Large intestine (tissue), 12 donors: Measurements from ENCODE around the gene CALCB. TPM values are rescaled to one million over a fixed set of nuclear protein-coding genes. Genes with fewer than 3 reads are reported as not detected.
A peak's percentile ranks its signal among the peaks of the same experiment; 100 is the strongest.
"Not testable (repeated sequence)": the region's sequence is repeated elsewhere in the genome, so short reads cannot be mapped to it uniquely, and the experiment has no call there.

Experiments used
- DNase-seq, 2 donors: peaks; one replicate each; pipeline versions ENCODE4 v3.0.0 to v3.0.0-alpha.2; 2013
- H3K27ac ChIP-seq: one replicate; pipeline ENCODE4 v1.5.1; 2013; ENCODE audit warnings: low read length
- H3K27me3 ChIP-seq: 2 replicates; pipeline ENCODE4 v1.6.1; 2013; ENCODE audit warnings: low read length; ENCODE audit not compliant: control insufficient read depth, insufficient read depth
- H3K36me3 ChIP-seq: 2 replicates; pipeline ENCODE4 v1.6.1; 2013; ENCODE audit warnings: low read length; ENCODE audit not compliant: control insufficient read depth, insufficient read depth
- H3K4me1 ChIP-seq: one replicate; pipeline ENCODE4 v1.6.1; 2013; ENCODE audit warnings: low read length; ENCODE audit not compliant: control insufficient read depth, insufficient read depth
- H3K4me3 ChIP-seq: one replicate; pipeline ENCODE4 v1.5.1; 2013; ENCODE audit warnings: low read length
- H3K9me3 ChIP-seq: one replicate; pipeline ENCODE4 v1.6.1; 2013; ENCODE audit warnings: mild to moderate bottlenecking, low read depth, low read length, moderate library complexity; ENCODE audit not compliant: control insufficient read depth
- WGBS: methylation state at CpG from one replicate; pipeline ENCODE4 v1.1.5; 2013; ENCODE audit warnings: low lambda C conversion rate; ENCODE audit not compliant: insufficient coverage; 5-methylcytosine and 5-hydroxymethylcytosine counted together
- long read RNA-seq, 11 donors: transcript quantifications; one replicate each; lab custom pipeline, GENCODE V29; 2026
- polyA plus RNA-seq: library from polyadenylated mRNA; unstranded; fragments of 120-200 nt; gene quantifications from one replicate; pipeline ENCODE4 v1.2.1, GENCODE V29; 2013

The CALCB gene, protein sequence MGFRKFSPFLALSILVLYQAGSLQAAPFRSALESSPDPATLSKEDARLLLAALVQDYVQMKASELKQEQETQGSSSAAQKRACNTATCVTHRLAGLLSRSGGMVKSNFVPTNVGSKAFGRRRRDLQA
- polyA plus RNA-seq, result 4.3 TPM
- long read RNA-seq, donor 1, partial matches to known transcripts, result 0 of 2 reads
- long read RNA-seq, donor 1, other reads (novel, unspliced or antisense), result 0 of 2 reads
- long read RNA-seq, donor 2, result 0 reads
- long read RNA-seq, donor 3, result 0 reads
- long read RNA-seq, donor 4, result 0 reads
- long read RNA-seq, donor 5, partial matches to known transcripts, result 0 of 2 reads
- long read RNA-seq, donor 5, other reads (novel, unspliced or antisense), result 0 of 2 reads
- long read RNA-seq, donor 6, result 0 reads
- long read RNA-seq, donor 7, partial matches to known transcripts, result 0 of 1 reads
- long read RNA-seq, donor 7, other reads (novel, unspliced or antisense), result 0 of 1 reads
- long read RNA-seq, donor 8, partial matches to known transcripts, result 0 of 3 reads
- long read RNA-seq, donor 8, other reads (novel, unspliced or antisense), result 0 of 3 reads
- long read RNA-seq, donor 9, partial matches to known transcripts, result 0 of 3 reads
- long read RNA-seq, donor 9, other reads (novel, unspliced or antisense), result 0 of 3 reads
- long read RNA-seq, donor 10, partial matches to known transcripts, result 0 of 3 reads
- long read RNA-seq, donor 10, other reads (novel, unspliced or antisense), result 0 of 3 reads
- long read RNA-seq, donor 11, partial matches to known transcripts, result 0 of 3 reads
- long read RNA-seq, donor 11, other reads (novel, unspliced or antisense), result 0 of 3 reads

DNA sequence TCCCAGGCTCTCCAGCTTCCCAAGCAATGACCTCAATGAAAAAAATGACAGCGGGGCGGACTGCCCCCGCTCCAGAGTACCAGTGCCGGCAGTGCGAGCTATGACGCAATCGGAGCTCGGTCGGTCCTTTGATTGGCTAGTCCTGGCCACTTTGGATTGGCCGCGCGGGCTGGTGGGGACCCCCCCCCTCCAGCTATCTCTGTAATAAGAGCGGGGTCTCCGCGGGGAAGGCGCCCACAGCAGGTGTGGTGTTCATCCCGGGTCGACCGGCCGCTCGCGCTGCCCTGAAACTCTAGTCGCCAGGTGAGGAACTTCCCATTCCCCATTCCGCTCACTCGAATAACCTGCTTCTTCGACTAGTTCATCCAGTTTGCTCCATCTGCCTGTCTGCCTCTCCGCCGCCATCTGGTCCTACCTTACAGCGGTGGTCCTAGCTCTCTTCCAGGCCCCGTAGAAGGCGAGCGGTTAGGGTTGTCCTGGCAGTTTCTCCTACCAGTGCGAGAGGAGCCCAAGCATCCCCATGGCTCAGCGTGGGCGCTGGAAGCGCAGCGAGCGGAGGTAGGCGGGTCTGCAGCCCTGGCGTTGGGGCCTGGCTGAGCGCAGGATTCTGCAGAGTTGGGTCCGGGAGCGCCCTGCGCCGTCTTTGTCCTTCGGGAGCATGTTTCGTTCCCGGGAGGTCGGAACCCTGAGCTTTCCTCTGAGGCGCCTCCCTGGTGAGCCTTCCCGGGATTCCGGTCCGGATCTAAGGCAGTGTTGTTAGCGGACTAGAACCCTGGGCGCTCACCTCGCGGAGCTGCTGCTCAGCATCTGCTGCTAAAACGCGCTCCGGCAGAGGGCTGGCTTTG, at the start of gene CALCB:
Gene CALCB (plus strand): TSS at position 233 of the 845 bp plus-strand sequence. CDS start 1,126 bp downstream, outside the sequence.
- Histone ChIP-seq H3K36me3 (no peaks in the 10 kb centered on the region), H3K9me3 (peaks cover 9% of the 10 kb centered on the region), H3K4me3 (peak within 1 kb of the TSS; percentile 16), H3K27ac (no peak within 1 kb of the TSS), H3K4me1 (peaks cover 19% of the 10 kb centered on the region), H3K27me3 (peaks cover 55% of the 10 kb centered on the region)
- 16% methylated on average over 4 of the region's 60 CpGs for WGBS
- peak in 1 of 2 donors; percentile 20 for DNase-seq

DNA sequence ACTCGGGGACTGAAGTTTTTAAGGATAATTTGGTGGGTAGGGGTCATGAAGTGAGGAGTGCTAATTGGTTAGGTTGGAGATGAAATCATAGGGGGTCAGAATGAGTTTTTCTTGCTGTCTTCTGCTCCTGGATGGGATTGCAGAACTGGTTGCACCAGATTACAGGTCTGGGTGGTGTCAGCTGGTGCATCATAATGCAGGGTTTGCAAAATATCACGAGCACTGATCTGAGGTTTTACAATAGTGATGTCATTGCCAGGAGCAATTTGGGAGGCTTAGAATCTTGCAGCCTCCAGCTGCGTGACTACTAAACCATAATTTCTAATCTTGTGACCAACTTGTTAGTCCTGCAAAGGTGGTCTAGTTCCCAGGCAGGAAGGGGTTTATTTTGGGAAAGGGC, 46.4 kb upstream of the CALCB start:
- DNase-seq, result no peak
- Histone ChIP-seq H3K27ac (no peak overlapping the region), H3K4me1 (no peaks in the 10 kb centered on the region), H3K27me3 (peaks cover 4% of the 10 kb centered on the region), H3K4me3 (no peak overlapping the region), H3K36me3 (no peaks in the 10 kb centered on the region), H3K9me3 (no peaks in the 10 kb centered on the region)
- WGBS, result no CpG with 5 or more reads among the region's 3 CpGs

DNA sequence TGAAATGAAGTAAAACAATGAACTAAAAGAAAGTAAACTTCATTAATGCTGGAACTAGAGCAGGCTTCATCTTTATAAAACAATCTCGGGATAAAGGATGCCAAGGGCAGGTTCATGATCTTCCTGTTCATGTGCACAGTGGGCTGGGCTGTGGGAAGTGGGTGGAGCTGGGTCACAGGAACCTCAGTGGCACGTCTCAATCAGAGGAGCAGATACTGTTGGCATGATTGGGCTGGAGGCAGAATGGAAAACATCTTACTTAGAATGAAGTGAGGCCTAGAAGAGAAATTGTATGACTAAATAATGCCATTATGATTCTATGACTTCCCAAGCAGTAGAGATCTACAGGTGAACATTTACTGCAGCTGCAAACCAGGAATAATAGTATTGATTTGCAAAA, 45.4 kb upstream of the CALCB start:
- Histone ChIP-seq H3K4me3 (no peak overlapping the region), H3K9me3 (no peaks in the 10 kb centered on the region), H3K36me3 (no peaks in the 10 kb centered on the region), H3K27me3 (peaks cover 4% of the 10 kb centered on the region), H3K4me1 (no peaks in the 10 kb centered on the region), H3K27ac (no peak overlapping the region)
- no peak for DNase-seq
- no CpG with 5 or more reads among the region's 2 CpGs for WGBS

DNA sequence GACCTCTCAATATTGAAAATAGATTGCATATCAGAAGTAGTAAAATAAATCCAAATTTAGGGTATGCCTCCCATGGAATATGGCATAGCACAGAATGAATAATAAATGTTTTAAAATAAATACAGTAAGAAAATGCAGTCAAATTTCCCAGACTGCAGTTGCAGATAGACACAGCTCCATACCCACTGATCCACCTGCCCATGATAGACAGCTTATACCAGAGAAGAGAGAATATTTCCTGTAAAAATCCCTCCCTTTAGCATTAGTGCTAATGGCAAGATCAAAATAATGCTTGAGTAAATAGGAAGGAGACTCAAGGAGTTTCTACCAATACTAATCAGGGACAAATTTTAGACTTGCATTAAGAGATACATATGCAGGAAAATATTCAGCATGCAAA, 45.0 kb upstream of the CALCB start:
- no peaks in the 10 kb centered on the region for H3K9me3 ChIP-seq
- H3K27ac ChIP-seq, result no peak overlapping the region
- H3K4me1 ChIP-seq, result no peaks in the 10 kb centered on the region
- no peaks in the 10 kb centered on the region for H3K36me3 ChIP-seq
- no peak for DNase-seq
- H3K4me3 ChIP-seq, result no peak overlapping the region
- peaks cover 4% of the 10 kb centered on the region for H3K27me3 ChIP-seq

DNA sequence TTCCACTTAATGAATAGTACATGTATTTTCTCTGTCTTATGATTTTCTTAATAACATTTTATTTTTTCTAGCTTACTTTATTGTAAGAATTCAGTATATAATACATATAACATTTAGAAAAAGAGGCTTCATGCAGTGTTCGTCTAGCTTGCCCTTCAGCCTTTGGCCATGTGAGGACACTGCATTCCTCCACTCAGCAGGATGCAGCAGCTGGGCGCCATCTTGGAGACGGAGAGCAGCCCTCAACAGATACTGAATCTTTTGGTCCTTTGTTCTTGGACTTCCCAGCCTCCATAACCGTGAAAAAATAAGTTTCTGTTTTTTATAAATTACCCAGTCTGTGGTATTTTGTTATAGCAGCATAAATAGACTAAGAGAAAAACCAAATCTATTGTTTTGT, 41.4 kb upstream of the CALCB start:
- H3K36me3 ChIP-seq, H3K4me1 ChIP-seq, H3K27ac ChIP-seq, H3K4me3 ChIP-seq, H3K27me3 ChIP-seq, DNase-seq, H3K9me3 ChIP-seq: not testable (repeated sequence)
- WGBS, result no CpG with 5 or more reads among the region's 4 CpGs

DNA sequence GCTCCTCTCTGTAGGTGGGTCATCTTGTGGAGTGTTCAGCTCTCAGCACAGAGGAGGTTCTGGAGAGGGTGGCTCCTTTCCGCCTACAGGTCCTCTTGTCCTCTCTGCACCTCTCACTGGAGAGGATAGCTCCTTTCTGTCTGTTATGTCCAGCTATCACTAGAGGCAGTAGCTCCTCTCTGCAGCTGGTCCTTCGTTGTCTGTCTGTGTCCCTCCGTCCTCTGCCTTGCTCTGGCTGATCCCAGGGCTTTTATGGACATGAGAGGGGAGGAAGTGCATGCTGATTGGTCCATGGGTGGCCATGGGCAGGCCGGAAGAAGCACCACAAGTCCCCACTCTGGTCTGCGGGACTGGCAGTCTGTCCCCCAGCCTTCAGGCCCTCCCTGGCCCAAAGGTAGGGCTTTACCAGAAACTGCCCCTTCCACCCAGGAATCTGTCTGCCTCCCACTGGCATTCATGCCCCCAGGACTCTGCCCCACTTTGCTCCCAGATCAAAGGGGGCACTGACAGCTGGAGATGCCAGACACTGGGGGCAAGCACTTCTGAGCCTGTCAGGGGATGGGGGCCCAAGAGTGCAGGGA, 38.6 kb upstream of the CALCB start:
- Histone ChIP-seq H3K4me3 (no peak overlapping the region), H3K9me3 (peaks cover 2% of the 10 kb centered on the region), H3K27ac (no peak overlapping the region), H3K36me3 (no peaks in the 10 kb centered on the region), H3K4me1 (no peaks in the 10 kb centered on the region), H3K27me3 (peaks cover 7% of the 10 kb centered on the region)
- no peak for DNase-seq
- WGBS, result no CpG with 5 or more reads among the region's 5 CpGs

DNA sequence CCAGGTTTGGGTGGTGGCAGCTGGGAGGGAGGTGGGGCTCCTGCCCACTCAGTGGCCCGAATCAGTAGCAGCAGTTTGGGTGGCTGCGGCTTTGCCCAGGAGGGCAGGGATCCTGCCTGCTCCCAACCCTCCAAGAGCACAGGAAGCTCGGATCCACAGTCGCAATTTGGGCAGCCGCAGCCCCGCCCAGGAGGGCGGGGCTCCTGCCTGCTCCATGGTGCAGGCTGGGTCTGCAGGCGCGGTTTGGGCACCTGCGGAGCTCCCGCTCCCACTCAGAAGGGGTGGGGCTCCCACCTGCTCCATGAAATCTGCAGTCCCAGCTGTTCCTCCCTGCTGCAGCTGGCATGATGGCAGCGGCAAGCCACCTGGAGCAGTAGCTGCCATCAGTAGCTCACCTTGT, 38.1 kb upstream of the CALCB start:
- Histone ChIP-seq H3K27me3 (peaks cover 7% of the 10 kb centered on the region), H3K4me3 (no peak overlapping the region), H3K36me3 (no peaks in the 10 kb centered on the region), H3K4me1 (no peaks in the 10 kb centered on the region), H3K9me3 (peaks cover 2% of the 10 kb centered on the region), H3K27ac (no peak overlapping the region)
- no CpG with 5 or more reads among the region's 12 CpGs for WGBS
- no peak for DNase-seq

DNA sequence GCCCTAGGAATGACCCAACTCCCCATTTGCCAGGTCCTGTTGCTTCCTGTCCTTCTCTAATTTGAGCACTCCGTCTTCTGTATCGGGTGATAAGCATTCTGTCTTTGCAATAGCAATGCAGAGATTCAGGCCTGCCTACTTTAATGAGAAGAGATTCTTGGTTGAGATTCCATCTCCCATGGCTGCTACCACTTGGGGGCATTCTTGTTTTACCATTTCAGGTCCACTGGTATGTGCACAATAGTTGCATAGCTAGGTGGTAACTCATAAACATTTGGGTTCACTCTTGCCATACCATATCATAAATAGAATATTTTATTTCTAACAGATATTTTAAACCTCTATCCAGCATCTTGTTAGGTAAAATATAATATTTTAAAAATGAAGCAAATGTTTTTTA, 34.4 kb upstream of the CALCB start:
- no peaks in the 10 kb centered on the region for H3K36me3 ChIP-seq
- WGBS, result no CpG with 5 or more reads among the region's 2 CpGs
- peaks cover 2% of the 10 kb centered on the region for H3K9me3 ChIP-seq
- no peak for DNase-seq
- no peaks in the 10 kb centered on the region for H3K4me1 ChIP-seq
- H3K4me3 ChIP-seq, result no peak overlapping the region
- H3K27ac ChIP-seq, result no peak overlapping the region
- peaks cover 4% of the 10 kb centered on the region for H3K27me3 ChIP-seq

DNA sequence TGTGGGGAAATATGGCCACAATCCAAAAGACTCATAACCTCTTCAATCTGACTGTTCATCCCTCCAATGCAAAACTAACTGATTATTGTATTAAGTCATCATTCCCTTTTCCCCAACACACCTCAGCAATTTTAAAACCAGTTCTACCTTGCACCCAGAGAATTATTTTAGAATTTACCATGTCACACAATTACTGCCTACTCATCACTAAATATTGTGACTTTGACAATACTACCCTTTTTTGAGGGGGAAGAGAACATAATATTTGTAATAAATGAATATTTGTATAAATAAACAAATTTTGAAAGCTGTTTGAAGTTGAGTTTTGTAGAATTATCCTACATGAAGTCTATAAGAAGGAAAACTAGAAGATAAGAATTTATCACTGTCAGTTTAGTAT, 28.2 kb upstream of the CALCB start:
- Histone ChIP-seq H3K4me3 (no peak overlapping the region), H3K4me1 (no peaks in the 10 kb centered on the region), H3K36me3 (no peaks in the 10 kb centered on the region), H3K9me3 (no peaks in the 10 kb centered on the region), H3K27ac (no peak overlapping the region), H3K27me3 (no peaks in the 10 kb centered on the region)
- DNase-seq, result no peak

DNA sequence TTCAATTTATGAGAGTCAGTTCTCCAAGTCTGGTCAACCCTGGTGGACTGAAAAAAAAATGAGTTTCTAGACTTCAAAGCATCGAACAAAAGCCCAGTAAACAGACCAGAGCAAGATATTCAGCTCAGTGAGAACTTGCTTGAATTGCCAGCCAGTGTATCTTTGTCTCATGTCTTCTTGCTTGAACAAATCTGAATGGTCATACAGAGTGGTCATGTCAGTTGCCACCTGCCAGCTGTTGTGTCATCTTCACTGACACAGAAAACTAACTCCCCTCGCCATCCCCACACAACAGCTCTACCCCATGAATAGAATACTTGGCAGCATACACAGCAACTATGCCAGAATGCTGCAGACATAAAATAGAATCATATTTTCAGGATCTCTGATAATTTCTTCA, 27.5 kb upstream of the CALCB start:
- Histone ChIP-seq H3K27me3 (no peaks in the 10 kb centered on the region), H3K36me3 (no peaks in the 10 kb centered on the region), H3K27ac (no peak overlapping the region), H3K4me3 (no peak overlapping the region), H3K4me1 (no peaks in the 10 kb centered on the region), H3K9me3 (no peaks in the 10 kb centered on the region)
- no CpG with 5 or more reads among the region's 2 CpGs for WGBS
- no peak for DNase-seq
